K562 (cell line): Measurements from ENCODE around the gene PRXL2B. TPM values are rescaled to one million over a fixed set of nuclear protein-coding genes. Genes with fewer than 3 reads are reported as not detected.

Experiments
- MGA ChIP-seq: fragments of 450-650 bp; IDR thresholded peaks from 2 replicates; pipeline ENCODE4 v1.6.1; 2016; ENCODE audit warnings: mild to moderate bottlenecking, moderate library complexity
- USF1 ChIP-seq: sonication (generic); formaldehyde crosslinking; IDR thresholded peaks from 2 replicates; pipeline ENCODE4 v1.9.0; 2022; ENCODE audit warnings: mild to moderate bottlenecking, missing genetic modification reagents
- polyA plus RNA-seq, 8 experiments: library from polyadenylated mRNA; depleted of rRNA in 4 of 8; stranded (reverse) in 5 of 8; unstranded in 3 of 8; fragments of >200 nt; fragmentation: Nextera tagmentation in 2 of 8; fragmentation: Illumina TruSeq in 1 of 8; extraction: Ambion mirVana in 2 of 8; extraction: Trizol in 1 of 8; gene quantifications; 2 replicates each; pipeline versions ENCODE4 v1.2.1 to v1.2.3, GENCODE V29; 2011 to 2014; ENCODE audit warnings: inconsistent platforms in 1 of 8, missing spikeins in 1 of 8
- total RNA-seq, 7 experiments: library from RNA; depleted of rRNA in 6 of 7; stranded (reverse); fragments of >200 nt in 6 of 7; fragmentation: Illumina TruSeq in 2 of 7; extraction: Trizol in 2 of 7; gene quantifications; 2 replicates each; pipeline versions ENCODE4 v1.2.1 to v1.2.3, GENCODE V29; 2011 to 2021; ENCODE audit warnings: low replicate concordance in 1 of 7

The PRXL2B gene
- total and polyA plus RNA-seq, 9 of the 15 experiments (the other 6 are each of a cell fraction or from before 2014, with no cell fraction given), result 0.99 to 25.3 (median 11.8) TPM

GRCh38 chr1:2541619-2542245, 44.8 kb upstream of the PRXL2B start (continued):
- TF ChIP-seq MGA (peak; percentile 92), USF1 (peak; percentile 94)
